ENCODE data around the gene RALA.

DNA sequence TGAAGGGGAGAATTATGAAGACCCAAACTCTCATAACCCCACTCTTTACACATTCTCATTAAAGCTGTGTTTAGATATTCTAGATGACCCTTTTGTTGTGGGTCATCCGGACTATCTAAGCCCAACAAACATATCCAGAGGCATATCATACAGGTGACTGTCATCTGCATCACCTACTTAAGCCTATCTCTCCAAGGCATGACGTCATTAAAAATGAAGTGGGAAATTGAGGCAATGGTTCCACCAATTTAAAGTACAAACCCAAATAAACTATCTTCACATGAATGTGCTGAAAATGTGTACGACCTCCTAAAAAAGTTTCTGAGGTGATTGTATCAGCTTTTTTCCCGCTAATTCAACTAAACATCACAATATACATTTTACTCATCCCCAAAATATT, 4.5 kb upstream of the RALA start:
- TF ChIP-seq, protein P1, sequence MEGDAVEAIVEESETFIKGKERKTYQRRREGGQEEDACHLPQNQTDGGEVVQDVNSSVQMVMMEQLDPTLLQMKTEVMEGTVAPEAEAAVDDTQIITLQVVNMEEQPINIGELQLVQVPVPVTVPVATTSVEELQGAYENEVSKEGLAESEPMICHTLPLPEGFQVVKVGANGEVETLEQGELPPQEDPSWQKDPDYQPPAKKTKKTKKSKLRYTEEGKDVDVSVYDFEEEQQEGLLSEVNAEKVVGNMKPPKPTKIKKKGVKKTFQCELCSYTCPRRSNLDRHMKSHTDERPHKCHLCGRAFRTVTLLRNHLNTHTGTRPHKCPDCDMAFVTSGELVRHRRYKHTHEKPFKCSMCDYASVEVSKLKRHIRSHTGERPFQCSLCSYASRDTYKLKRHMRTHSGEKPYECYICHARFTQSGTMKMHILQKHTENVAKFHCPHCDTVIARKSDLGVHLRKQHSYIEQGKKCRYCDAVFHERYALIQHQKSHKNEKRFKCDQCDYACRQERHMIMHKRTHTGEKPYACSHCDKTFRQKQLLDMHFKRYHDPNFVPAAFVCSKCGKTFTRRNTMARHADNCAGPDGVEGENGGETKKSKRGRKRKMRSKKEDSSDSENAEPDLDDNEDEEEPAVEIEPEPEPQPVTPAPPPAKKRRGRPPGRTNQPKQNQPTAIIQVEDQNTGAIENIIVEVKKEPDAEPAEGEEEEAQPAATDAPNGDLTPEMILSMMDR (IDR thresholded peaks at IDR 0.05) = no peak
- no peak for TF ChIP-seq POLR2A (IDR thresholded peaks at IDR 0.05)

Data from testis (tissue), 2 donors.